GM21576 (cell line): ENCODE results near the gene VPS45.

Experiments used
- ATAC-seq: cut with Tn5 transposase; IDR thresholded peaks from one replicate; pipeline ENCODE4 v1.9.1; 2021; ENCODE audit warnings: mild to moderate bottlenecking, moderate library complexity; ENCODE audit not compliant: unreplicated experiment

Gene VPS45

GRCh38 chr1:150156868-150157603 is 89.5 kb downstream of the VPS45 start:
- ATAC-seq = no peak

- ATAC-seq = no peak
Measured at GRCh38 chr1:150159550-150159949, 92.0 kb downstream of the VPS45 start.

GRCh38 chr1:150160964-150161621 is 93.5 kb downstream of the VPS45 start:
- no peak for ATAC-seq

GRCh38 chr1:150161747-150162581 is 94.4 kb downstream of the VPS45 start:
- no peak for ATAC-seq

- no peak for ATAC-seq
Measured at GRCh38 chr1:150162582-150162861, 94.9 kb downstream of the VPS45 start.

GRCh38 chr1:150162862-150163706 is 95.5 kb downstream of the VPS45 start:
- no peak for ATAC-seq

- ATAC-seq = no peak
Measured at GRCh38 chr1:150164224-150164623, 96.6 kb downstream of the VPS45 start.

GRCh38 chr1:150164779-150165178 is 97.2 kb downstream of the VPS45 start:
- no peak for ATAC-seq

- no peak for ATAC-seq
Measured at GRCh38 chr1:150165622-150166612, 98.3 kb downstream of the VPS45 start.

- no peak for ATAC-seq
Measured at GRCh38 chr1:150168960-150169601, 101.5 kb downstream of the VPS45 start.

GRCh38 chr1:150171801-150172200 is 104.2 kb downstream of the VPS45 start:
- no peak for ATAC-seq

GRCh38 chr1:150173141-150173585 is 105.6 kb downstream of the VPS45 start:
- ATAC-seq = no peak

- no peak for ATAC-seq
Measured at GRCh38 chr1:150176593-150176992, 109.0 kb downstream of the VPS45 start.

GRCh38 chr1:150178548-150178947 is 111.0 kb downstream of the VPS45 start:
- ATAC-seq = no peak

- ATAC-seq = no peak
Measured at GRCh38 chr1:150179867-150180266, 112.3 kb downstream of the VPS45 start.

- ATAC-seq = no peak
Measured at GRCh38 chr1:150180474-150180873, 112.9 kb downstream of the VPS45 start.

GRCh38 chr1:150182247-150182646 is 114.7 kb downstream of the VPS45 start:
- ATAC-seq = no peak

- no peak for ATAC-seq
Measured at GRCh38 chr1:150183061-150183460, 115.5 kb downstream of the VPS45 start.

- ATAC-seq = no peak
Measured at GRCh38 chr1:150185481-150185880, 117.9 kb downstream of the VPS45 start.
